Cardiac fibroblast (primary cell): ENCODE data around the gene NCOR2.

Source experiments
- DNase-seq, 2 donors: peaks; one replicate each; pipeline versions ENCODE4 v3.0.0 to v3.0.0-alpha.2; 2010; ENCODE audit warnings: low read depth in 2 of 2
- H3K4me3 ChIP-seq, 2 donors: replicated peaks in 1 of 2; 1 replicate in 1 of 2; 2 replicates in 1 of 2; pipeline ENCODE4 v1.5.1; 2011; ENCODE audit warnings: low read depth in 2 of 2, low read length in 2 of 2, mild to moderate bottlenecking in 2 of 2, moderate library complexity in 1 of 2
- TF ChIP-seq, protein P1 (sequence below): IDR thresholded peaks from one replicate; pipeline ENCODE4 v1.5.1; 2011; ENCODE audit warnings: low read depth, mild to moderate bottlenecking, low read length, inconsistent platforms

Gene NCOR2

DNA sequence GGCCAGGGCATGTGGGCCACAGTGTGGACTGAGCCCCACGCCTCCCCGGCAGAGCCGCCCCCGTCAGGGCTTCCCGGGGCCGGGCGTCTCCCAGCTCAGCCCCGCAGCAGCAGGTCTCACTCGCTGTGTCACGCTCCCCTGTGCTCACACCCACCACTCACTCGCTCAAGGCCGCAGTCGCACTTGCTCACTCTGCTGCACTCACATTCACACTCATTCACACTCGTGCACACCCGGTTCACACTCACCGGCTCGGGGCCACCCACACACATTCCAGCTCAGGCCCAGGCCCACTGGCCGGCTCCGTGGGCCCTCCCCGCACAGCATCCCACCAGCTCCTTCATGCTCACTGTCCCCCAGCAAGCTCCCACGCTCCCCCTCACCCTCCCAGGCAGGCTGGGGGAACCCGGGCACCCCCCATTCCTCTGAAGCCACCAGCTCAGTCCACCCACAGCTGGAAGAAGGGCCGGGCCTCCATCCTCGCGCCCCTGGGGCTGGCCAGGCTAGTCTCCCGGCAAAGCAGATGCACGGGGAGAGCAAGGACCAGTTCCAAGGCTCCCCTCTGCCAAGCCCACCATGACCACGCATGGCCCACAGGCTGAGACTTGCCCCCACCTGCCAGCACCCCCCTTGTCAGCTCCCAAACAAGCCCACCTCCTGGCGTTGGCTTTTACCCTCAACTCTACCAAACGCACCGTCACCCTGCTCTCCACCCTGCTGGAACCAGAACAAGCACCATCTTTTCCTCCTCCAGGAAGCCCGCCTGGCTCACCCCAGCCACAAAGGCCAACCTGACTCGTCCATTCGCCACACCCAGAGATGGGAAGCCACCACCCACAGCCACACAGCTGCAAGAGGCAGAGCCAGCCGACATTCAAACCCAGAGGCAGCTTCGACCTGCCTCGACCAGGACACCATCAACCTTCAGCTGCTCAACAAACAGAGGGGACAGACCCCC, 28.0 kb downstream of the NCOR2 start:
- no peak overlapping the region for H3K4me3 ChIP-seq
- TF ChIP-seq, protein P1, sequence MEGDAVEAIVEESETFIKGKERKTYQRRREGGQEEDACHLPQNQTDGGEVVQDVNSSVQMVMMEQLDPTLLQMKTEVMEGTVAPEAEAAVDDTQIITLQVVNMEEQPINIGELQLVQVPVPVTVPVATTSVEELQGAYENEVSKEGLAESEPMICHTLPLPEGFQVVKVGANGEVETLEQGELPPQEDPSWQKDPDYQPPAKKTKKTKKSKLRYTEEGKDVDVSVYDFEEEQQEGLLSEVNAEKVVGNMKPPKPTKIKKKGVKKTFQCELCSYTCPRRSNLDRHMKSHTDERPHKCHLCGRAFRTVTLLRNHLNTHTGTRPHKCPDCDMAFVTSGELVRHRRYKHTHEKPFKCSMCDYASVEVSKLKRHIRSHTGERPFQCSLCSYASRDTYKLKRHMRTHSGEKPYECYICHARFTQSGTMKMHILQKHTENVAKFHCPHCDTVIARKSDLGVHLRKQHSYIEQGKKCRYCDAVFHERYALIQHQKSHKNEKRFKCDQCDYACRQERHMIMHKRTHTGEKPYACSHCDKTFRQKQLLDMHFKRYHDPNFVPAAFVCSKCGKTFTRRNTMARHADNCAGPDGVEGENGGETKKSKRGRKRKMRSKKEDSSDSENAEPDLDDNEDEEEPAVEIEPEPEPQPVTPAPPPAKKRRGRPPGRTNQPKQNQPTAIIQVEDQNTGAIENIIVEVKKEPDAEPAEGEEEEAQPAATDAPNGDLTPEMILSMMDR, result no peak
- no peak for DNase-seq

DNA sequence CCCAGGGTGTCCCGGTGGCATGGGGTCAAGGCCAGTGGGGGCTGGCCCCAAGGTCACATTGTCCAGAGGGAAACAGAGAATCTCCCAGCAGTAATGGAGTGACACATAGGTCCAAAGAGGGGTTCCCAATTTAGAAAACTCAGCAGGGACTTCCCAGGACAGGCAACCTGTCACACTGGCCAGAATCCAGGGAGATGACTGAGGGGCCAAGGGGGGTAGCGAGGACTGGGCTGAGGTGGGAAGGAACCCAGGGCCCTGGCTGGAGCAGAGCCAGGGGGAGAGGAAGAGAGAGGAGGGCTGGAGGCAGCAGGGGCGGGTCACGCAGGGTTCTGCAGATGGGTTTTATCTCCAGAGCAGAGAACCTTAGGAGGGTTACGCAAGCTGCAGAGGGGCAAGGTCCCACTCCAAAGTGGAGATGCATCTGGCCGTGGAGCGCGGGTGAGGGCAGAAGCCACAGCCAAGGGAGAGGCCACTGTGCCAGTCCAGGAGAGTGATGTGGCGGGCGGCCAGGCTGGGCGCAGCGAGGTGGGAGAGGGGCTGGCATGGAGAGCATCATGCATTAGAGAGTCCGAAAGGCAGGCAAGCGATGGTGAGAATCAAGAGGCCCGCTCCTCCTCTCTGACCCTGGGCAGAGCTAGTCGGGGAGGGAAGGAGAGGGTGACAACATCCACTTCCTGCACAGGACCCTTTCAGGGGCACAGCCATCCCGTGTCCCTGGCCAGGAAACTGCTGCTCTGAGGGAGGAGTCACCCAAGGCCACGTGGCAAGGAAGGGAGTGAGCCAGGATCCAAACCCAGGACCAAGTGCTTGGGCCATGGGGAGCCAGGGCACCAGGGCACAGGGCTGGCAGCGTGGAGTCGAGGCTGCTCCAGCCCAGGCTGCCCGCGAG, 29.0 kb downstream of the NCOR2 start:
- TF ChIP-seq, protein P1, result no peak
- no peak for DNase-seq
- no peak overlapping the region for H3K4me3 ChIP-seq

DNA sequence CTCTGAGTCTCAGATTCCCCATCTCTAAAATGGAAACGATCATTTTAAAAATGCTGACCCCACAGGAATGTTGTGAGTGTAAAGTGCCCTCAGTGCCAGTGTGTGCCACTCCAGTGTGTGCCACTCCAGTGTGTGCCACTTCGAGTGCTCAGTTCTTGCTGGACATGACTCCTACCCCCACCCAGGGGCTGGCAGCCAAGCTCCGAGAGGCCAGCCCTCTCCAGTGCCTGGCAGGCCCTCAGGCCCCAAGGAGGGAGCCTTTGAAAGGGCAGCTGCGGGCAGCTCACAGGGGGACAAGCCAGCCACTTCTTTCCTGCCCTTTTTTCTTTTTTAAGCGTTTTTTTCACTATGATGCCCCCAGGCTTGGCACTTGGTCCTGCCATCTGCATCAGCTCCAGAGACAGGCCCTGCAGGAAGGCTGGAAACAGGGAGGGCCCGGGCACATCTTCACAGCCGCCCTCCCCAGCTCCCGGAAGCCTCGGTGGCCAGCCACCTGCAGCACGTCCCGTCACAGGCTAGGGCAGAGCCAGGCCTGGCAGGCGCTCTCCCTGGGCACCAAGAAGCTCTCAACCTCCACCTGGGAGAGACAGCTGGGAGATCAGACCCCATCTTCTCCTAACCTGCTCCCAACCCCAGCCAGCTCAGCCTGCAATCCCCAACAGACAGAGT, 29.8 kb downstream of the NCOR2 start:
- TF ChIP-seq, protein P1, result no peak

DNA sequence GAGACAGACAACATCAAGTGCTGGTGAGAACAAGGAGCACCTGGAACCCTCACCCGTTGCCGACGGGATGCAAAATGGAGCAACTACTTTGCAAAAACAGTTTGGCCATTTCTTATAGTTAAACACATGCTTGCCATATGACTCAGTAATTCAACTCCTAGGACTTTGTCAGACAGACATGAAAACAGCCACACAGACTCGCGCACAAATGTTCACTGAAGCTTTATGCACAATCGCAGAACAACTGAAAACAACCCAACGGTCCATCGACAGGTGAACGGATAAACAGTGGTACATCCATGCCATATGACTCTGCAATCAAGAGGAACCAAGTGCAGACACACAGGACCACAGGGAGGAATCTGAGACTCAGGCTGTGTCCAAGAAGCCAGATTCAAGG, 30.8 kb downstream of the NCOR2 start:
- no peak overlapping the region for H3K4me3 ChIP-seq
- TF ChIP-seq, protein P1, result no peak
- DNase-seq, result peak in 1 of 2 donors; percentile 39

More for the DNA sequence above, 29.8 kb downstream of the NCOR2 start:
- H3K4me3 ChIP-seq, result no peak overlapping the region
- no peak for DNase-seq

DNA sequence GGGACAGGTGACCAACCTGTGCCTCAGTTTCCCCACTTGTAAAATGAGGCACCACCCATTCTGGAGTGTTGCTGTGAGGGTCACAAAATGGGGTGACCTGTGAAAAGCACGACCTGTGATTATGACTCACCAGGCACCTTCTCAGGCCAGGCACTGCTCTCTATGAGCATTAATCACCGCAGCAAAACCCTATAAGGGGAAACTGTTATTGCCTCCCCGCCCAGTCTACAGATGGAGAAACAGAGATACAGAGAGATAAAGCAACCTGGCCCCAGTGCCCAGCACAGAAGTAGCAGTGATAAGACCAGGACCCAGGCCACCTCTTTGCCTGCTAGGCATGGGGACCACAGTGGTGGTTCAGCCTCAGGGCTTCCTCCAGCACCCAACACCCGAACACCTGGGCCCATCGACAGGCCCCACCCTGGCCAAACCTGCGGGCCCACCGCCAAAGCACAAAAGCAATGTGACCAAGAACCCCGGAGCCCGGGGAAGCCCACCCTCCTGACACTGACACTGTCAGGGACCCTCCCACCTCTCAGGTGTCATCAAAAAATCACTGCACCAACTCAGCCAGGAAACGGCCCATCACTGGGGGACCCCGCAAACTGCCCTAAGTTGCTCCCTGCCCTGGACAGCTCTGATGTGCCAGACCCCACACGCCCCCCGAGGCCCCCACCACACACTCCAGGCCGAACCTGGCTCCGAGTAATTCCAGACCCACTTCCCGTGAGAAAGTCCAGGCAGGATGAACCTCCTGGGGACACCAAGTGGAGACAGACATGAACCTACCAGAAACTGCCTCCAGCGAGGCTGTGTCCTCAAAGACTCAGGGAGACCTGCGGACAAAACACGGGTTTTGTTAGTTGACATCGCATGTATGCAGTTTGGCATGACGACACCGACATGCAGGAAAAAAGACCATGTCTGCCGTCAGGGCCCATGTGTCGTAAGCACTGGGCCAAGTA, 32.4 kb downstream of the NCOR2 start:
- TF ChIP-seq, protein P1, result no peak
- no peak for DNase-seq
- no peak overlapping the region for H3K4me3 ChIP-seq
